ENCODE measurements around the gene UBD. TPM values are rescaled to one million over a fixed set of nuclear protein-coding genes. Genes with fewer than 3 reads are reported as not detected.

The UBD gene
- total RNA-seq, 1 donor = not detected

- H3K4me3 ChIP-seq (ENCODE audit: low read depth, low read length) = no peak overlapping the region
- TF ChIP-seq CTCF (IDR thresholded peaks at IDR 0.05; ENCODE audit: insufficient read depth, low read length) = no peak
- DNase-seq (ENCODE audit: low read depth) = no peak
Measured at GRCh38 chr6:29563435-29563965, 4.0 kb upstream of the UBD start.

GRCh38 chr6:29561606-29562181 is 2.2 kb upstream of the UBD start:
- no peak overlapping the region for H3K4me3 ChIP-seq (ENCODE audit: low read depth, low read length)
- no peak for TF ChIP-seq CTCF (IDR thresholded peaks at IDR 0.05; ENCODE audit: insufficient read depth, low read length)
- DNase-seq (ENCODE audit: low read depth) = no peak

DNA sequence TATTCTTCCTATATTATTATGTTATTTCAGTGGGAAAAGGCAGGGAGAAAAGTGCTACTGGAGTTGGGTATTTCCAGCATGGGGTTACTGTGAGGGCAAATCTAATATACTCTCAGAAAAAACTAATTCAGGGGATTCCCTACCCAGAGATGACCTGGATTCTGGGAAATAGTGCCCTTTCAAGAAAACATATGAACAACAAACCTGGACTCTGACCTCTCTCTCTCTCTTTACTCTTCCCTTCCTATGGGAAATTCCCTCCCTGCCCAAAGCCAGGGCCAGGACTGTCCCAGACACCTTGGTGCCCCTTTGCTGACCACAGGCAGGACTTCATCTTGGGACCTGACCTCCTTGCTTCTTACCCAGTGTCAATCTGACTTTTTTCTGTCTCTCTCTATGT is 1.6 kb upstream of the UBD start:
- TF ChIP-seq CTCF (IDR thresholded peaks at IDR 0.05; ENCODE audit: insufficient read depth, low read length) = no peak
- H3K4me3 ChIP-seq (ENCODE audit: low read depth, low read length) = no peak overlapping the region

GRCh38 chr6:29558439-29559079 is 973 bp downstream of the UBD start:
- H3K4me3 ChIP-seq (ENCODE audit: low read depth, low read length) = no peak overlapping the region
- no peak for TF ChIP-seq CTCF (IDR thresholded peaks at IDR 0.05; ENCODE audit: insufficient read depth, low read length)
- no peak for DNase-seq (ENCODE audit: low read depth)

More for the DNA sequence above, 1.6 kb upstream of the UBD start:
- DNase-seq (ENCODE audit: low read depth) = no peak

DNA sequence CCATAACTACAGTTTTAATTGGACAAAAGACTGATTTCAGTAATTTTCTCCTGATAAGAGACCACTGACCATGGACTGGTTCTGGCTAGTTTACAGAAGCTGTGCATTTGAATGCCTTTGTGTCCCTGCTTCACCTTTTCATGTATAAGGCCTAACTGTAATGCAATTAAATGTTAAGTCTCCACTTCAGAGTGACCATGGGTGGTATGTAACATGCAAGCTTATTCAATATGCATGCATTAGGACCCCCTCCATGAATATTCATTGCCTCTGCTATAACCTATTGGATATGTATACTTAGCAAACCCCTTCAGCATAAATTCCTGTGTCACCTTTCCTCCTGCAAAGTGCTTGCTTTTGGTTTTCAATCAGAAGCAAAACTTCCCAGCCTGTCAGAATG is 2.2 kb downstream of the UBD start:
- DNase-seq (ENCODE audit: low read depth) = no peak
- TF ChIP-seq CTCF (IDR thresholded peaks at IDR 0.05; ENCODE audit: insufficient read depth, low read length) = no peak
- no peak overlapping the region for H3K4me3 ChIP-seq (ENCODE audit: low read depth, low read length)

- TF ChIP-seq CTCF (IDR thresholded peaks at IDR 0.05; ENCODE audit: insufficient read depth, low read length) = no peak
- no peak overlapping the region for H3K4me3 ChIP-seq (ENCODE audit: low read depth, low read length)
- DNase-seq (ENCODE audit: low read depth) = no peak
Measured at GRCh38 chr6:29554764-29555163, 4.8 kb downstream of the UBD start.
